PC-9 (cell line): ENCODE data around the gene ELMO1. TPM values are rescaled to one million over a fixed set of nuclear protein-coding genes. Genes with fewer than 3 reads are reported as not detected.

Source experiments
- BruUV-seq: library from RNA; stranded (reverse); fragments of 400-500 nt; replicated peaks from 2 replicates; lab custom pipeline; 2021; lab: Mats Ljungman, UMichigan
- CTCF ChIA-PET: fragments of 300-600 bp; sonication (Branson Sonifier 250); formaldehyde crosslinking; loops from one replicate; lab custom pipeline; 2022; ENCODE audit warnings: antibody characterized with exemption; lab: Charles Lee
- POLR2A ChIA-PET: fragments of 300-600 bp; sonication (Branson Sonifier 250); formaldehyde crosslinking; loops from one replicate; lab custom pipeline; 2022; ENCODE audit warnings: antibody characterized with exemption; ENCODE audit not compliant: unreplicated experiment; lab: Charles Lee
- DNase-seq, 2 experiments: peaks; one replicate each; pipeline versions ENCODE4 v3.0.0 to v3.0.0-alpha.2; 2015 to 2022; ENCODE audit warnings: mixed read lengths in 1 of 2
- H2AFZ ChIP-seq: fragments of 200-600 bp; sonication (generic); 2 replicates; pipeline ENCODE4 v1.8.1; 2017; ENCODE audit warnings: antibody characterized with exemption
- H3F3A ChIP-seq: fragments of 200-600 bp; sonication (generic); 2 replicates; pipeline ENCODE4 v1.8.1; 2017; ENCODE audit warnings: antibody characterized with exemption, mild to moderate bottlenecking, low read depth; ENCODE audit not compliant: insufficient read depth
- H3K27ac ChIP-seq: fragments of 200-600 bp; sonication (generic); 2 replicates; pipeline ENCODE4 v1.6.1; 2016; ENCODE audit warnings: mixed run types
- H3K27me3 ChIP-seq: fragments of 200-600 bp; sonication (generic); 2 replicates; pipeline ENCODE4 v1.6.1; 2016; ENCODE audit warnings: low read depth, mixed run types; ENCODE audit not compliant: insufficient read depth
- H3K36me3 ChIP-seq: fragments of 200-600 bp; sonication (generic); 2 replicates; pipeline ENCODE4 v1.6.1; 2016; ENCODE audit warnings: low read depth, mixed run types
- H3K4me1 ChIP-seq: fragments of 200-600 bp; sonication (generic); replicated peaks from 2 replicates; pipeline ENCODE4 v1.6.1; 2016; ENCODE audit warnings: mixed run types; ENCODE audit not compliant: insufficient read depth
- H3K4me2 ChIP-seq: fragments of 200-600 bp; sonication (generic); 2 replicates; pipeline ENCODE4 v1.6.1; 2017; ENCODE audit warnings: mixed run types
- H3K4me3 ChIP-seq: fragments of 200-600 bp; sonication (generic); 2 replicates; pipeline ENCODE4 v1.6.1; 2016; ENCODE audit warnings: mixed run types
- H3K79me2 ChIP-seq: fragments of 200-600 bp; sonication (generic); 2 replicates; pipeline ENCODE4 v1.6.1; 2017; ENCODE audit warnings: low read depth, mixed run types
- H3K9me2 ChIP-seq: fragments of 200-600 bp; sonication (generic); 2 replicates; pipeline ENCODE4 v1.8.1; 2017; ENCODE audit warnings: mild to moderate bottlenecking; ENCODE audit not compliant: insufficient read depth
- H3K9me3 ChIP-seq: fragments of 200-600 bp; sonication (generic); 2 replicates; pipeline ENCODE4 v1.8.1; 2016; ENCODE audit warnings: low read depth; ENCODE audit not compliant: insufficient read depth
- H4K20me1 ChIP-seq: fragments of 200-600 bp; sonication (generic); 2 replicates; pipeline ENCODE4 v1.8.1; 2017; ENCODE audit not compliant: insufficient read depth
- EZH2 ChIP-seq: fragments of 200-600 bp; sonication (generic); IDR thresholded peaks from 2 replicates; pipeline ENCODE4 v1.8.0; 2017; ENCODE audit warnings: antibody characterized with exemption, low read depth
- intact Hi-C: fragments of 100-400 bp; cut with micrococcal nuclease; formaldehyde crosslinking; loops from one replicate; pipeline ENCODE4 v1.10.0; 2022; ENCODE audit not compliant: unreplicated experiment
- total RNA-seq: library from RNA; stranded (reverse); gene quantifications from 2 replicates; pipeline ENCODE4 v1.2.3, GENCODE V29; 2021
- TF ChIP-seq, protein P1 (sequence below): fragments of 200-600 bp; sonication (generic); conservative IDR thresholded peaks from 2 replicates; pipeline ENCODE4 v1.6.1; 2017; ENCODE audit warnings: mixed run types, antibody characterized with exemption, mild to moderate bottlenecking, moderate library complexity

The ELMO1 gene
- total RNA-seq, 1 experiment from 2014 or later = 4.8 TPM

DNA sequence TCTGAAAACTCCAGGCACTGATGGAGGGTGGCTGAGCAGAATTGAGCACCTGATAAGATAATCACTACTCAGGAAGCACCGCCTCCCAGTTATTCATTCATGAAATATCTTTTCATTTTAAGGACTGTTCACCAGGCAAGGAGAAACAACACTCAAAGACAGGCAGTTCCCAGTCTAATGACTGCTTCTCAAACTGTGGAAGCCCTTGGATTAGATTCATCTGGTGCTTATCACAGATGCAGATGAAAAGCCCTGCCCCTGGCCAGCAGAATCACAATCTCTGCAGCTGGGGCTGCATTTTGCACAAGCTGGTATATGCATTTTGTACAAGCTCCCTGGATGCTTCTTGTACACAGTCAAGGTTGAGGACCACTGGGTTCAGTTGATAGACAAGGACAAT lies 109.7 kb downstream of the ELMO1 start:
- TF ChIP-seq EZH2 = no peak
- TF ChIP-seq, protein P1, sequence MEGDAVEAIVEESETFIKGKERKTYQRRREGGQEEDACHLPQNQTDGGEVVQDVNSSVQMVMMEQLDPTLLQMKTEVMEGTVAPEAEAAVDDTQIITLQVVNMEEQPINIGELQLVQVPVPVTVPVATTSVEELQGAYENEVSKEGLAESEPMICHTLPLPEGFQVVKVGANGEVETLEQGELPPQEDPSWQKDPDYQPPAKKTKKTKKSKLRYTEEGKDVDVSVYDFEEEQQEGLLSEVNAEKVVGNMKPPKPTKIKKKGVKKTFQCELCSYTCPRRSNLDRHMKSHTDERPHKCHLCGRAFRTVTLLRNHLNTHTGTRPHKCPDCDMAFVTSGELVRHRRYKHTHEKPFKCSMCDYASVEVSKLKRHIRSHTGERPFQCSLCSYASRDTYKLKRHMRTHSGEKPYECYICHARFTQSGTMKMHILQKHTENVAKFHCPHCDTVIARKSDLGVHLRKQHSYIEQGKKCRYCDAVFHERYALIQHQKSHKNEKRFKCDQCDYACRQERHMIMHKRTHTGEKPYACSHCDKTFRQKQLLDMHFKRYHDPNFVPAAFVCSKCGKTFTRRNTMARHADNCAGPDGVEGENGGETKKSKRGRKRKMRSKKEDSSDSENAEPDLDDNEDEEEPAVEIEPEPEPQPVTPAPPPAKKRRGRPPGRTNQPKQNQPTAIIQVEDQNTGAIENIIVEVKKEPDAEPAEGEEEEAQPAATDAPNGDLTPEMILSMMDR = no peak
- H4K20me1 ChIP-seq = no peaks in the 10 kb centered on the region
- no peaks in the 10 kb centered on the region for H3F3A ChIP-seq
- no peak overlapping the region for H2AFZ ChIP-seq
- intact Hi-C loops = no loop called here
- no TSS peak for BruUV-seq
- no peaks in the 10 kb centered on the region for H3K27me3 ChIP-seq
- no peaks in the 10 kb centered on the region for H3K4me1 ChIP-seq
- ChIA-PET CTCF (no interaction called here), POLR2A (no interaction called here)
- H3K79me2 ChIP-seq = no peaks in the 10 kb centered on the region
- DNase-seq = no peak
- H3K27ac ChIP-seq = no peak overlapping the region
- no peaks in the 10 kb centered on the region for H3K36me3 ChIP-seq
- H3K9me2 ChIP-seq = no peaks in the 10 kb centered on the region
- H3K4me3 ChIP-seq = no peak overlapping the region
- no peaks in the 10 kb centered on the region for H3K9me3 ChIP-seq
- H3K4me2 ChIP-seq = no peak overlapping the region

DNA sequence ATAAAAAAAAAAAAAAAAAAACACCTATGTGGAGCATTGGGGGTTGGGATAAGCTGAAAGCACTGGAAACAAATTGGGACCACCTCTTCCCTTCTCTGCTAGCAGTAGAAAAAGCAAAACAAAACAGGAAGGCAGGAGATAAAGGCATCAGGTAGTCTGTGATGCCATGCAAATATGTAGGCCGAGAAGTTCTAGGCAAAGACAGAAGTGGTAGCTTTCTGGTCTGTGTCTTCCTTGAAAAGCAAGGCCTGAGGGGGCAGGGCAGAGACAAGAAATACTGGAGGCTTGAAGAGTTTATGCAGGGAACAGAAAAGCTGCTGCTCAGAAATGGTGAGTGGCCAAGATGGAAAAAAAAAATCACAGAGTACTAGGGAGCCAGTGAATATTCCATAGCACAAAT lies 111.1 kb downstream of the ELMO1 start:
- ChIA-PET CTCF (no interaction called here), POLR2A (no interaction called here)
- Histone ChIP-seq H3K4me1 (no peaks in the 10 kb centered on the region), H4K20me1 (no peaks in the 10 kb centered on the region), H3K9me2 (no peaks in the 10 kb centered on the region), H2AFZ (no peak overlapping the region), H3K9me3 (no peaks in the 10 kb centered on the region), H3K36me3 (no peaks in the 10 kb centered on the region), H3K4me2 (no peak overlapping the region), H3K4me3 (no peak overlapping the region), H3K27ac (no peak overlapping the region), H3F3A (no peaks in the 10 kb centered on the region), H3K27me3 (no peaks in the 10 kb centered on the region), H3K79me2 (no peaks in the 10 kb centered on the region)
- intact Hi-C loops = no loop called here
- no peak for TF ChIP-seq EZH2
- TF ChIP-seq, protein P1 = no peak
- BruUV-seq = no TSS peak
- DNase-seq = no peak

DNA sequence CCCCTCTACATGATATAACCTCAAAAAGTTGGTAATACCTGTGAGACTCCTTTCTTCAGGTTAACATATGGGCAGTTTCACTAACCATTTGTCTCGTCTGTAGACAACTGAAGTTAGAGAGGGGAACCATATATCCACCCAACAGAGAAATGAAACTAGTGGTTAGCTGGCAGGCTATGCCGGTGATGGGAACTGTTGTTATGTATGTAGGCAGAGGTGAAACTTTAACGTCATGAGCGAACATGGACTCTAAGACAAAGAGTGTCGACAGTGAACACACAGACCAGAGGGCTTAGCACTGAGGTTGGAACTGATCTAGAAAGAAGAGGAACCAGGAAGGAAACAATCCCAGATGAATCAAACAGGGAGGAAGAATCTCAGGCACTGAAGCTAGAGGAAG lies 112.4 kb downstream of the ELMO1 start:
- POLR2A ChIA-PET = interaction anchor here (0.6 kb wide), 1 partner anchor 10 kb away, joined by 6 read pairs; no protein-coding TSS in a partner anchor

More for the DNA sequence above, 112.4 kb downstream of the ELMO1 start:
- Histone ChIP-seq H4K20me1 (no peaks in the 10 kb centered on the region), H3K4me2 (no peak overlapping the region), H3K4me3 (no peak overlapping the region), H3K9me2 (no peaks in the 10 kb centered on the region), H3K27me3 (no peaks in the 10 kb centered on the region), H2AFZ (no peak overlapping the region), H3K27ac (no peak overlapping the region), H3K79me2 (no peaks in the 10 kb centered on the region), H3K4me1 (no peaks in the 10 kb centered on the region), H3F3A (no peaks in the 10 kb centered on the region), H3K36me3 (no peaks in the 10 kb centered on the region), H3K9me3 (no peaks in the 10 kb centered on the region)
- BruUV-seq = no TSS peak
- intact Hi-C loops = no loop called here
- no peak for TF ChIP-seq EZH2
- TF ChIP-seq, protein P1 = no peak
- no peak for DNase-seq
- CTCF ChIA-PET = no interaction called here
